ENCODE data around the gene MEPE. TPM values are rescaled to one million over a fixed set of nuclear protein-coding genes. Genes with fewer than 3 reads are reported as not detected.

The MEPE gene
- polyA plus RNA-seq, 1 donor (not counting 4 experiments of a cell fraction or from before 2014, with no cell fraction given), result not detected

DNA sequence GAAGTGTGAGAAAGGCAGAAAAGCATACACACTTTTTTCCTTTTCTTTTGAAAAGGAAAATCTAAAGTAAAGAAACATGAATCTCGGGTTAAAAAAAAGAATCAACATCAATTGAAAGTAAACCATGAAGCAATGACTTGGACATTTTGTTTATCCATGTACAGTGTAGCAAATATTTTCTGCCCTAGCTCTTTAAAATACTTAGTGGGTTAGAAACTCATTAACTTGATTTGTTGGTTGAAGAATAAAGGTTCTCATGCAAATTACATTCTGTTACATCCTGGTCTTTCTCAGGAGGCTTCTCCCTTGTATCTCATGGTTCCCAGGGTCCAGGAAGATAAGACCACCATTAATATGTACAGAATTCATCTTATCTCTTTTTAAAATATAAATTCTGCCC, 9.0 kb upstream of the MEPE start:
- H3K4me1 ChIP-seq (ENCODE audit: control insufficient read depth, extremely low read depth, insufficient read depth, low read length), result peaks cover 15% of the 10 kb centered on the region
- dilution Hi-C loops (cut with MboI; ENCODE audit: extremely low pct_ligation_motif_present, low sequenced_read_pairs), result no loop called here
- H3K79me2 ChIP-seq (ENCODE audit: control insufficient read depth, insufficient read depth, low read length), result no peaks in the 10 kb centered on the region
- TF ChIP-seq, protein P1, sequence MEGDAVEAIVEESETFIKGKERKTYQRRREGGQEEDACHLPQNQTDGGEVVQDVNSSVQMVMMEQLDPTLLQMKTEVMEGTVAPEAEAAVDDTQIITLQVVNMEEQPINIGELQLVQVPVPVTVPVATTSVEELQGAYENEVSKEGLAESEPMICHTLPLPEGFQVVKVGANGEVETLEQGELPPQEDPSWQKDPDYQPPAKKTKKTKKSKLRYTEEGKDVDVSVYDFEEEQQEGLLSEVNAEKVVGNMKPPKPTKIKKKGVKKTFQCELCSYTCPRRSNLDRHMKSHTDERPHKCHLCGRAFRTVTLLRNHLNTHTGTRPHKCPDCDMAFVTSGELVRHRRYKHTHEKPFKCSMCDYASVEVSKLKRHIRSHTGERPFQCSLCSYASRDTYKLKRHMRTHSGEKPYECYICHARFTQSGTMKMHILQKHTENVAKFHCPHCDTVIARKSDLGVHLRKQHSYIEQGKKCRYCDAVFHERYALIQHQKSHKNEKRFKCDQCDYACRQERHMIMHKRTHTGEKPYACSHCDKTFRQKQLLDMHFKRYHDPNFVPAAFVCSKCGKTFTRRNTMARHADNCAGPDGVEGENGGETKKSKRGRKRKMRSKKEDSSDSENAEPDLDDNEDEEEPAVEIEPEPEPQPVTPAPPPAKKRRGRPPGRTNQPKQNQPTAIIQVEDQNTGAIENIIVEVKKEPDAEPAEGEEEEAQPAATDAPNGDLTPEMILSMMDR (optimal IDR thresholded peaks at IDR 0.05 in 1 of 3, IDR thresholded peaks at IDR 0.05 in 1 of 3, conservative IDR thresholded peaks at IDR 0.05 in 1 of 3; ENCODE audit: extremely low read depth in 1 of 3, insufficient read depth in 2 of 3, low read length in 3 of 3), result no peak
- no peak for TF ChIP-seq EZH2 (IDR thresholded peaks at IDR 0.05; ENCODE audit: low read length)
- H3K36me3 ChIP-seq (ENCODE audit: control insufficient read depth in 2 of 2, extremely low read depth in 1 of 2, insufficient read depth in 2 of 2, low read length in 2 of 2), result no peaks in the 10 kb centered on the region
- H2AFZ ChIP-seq (ENCODE audit: control insufficient read depth, low read length), result no peak overlapping the region
- H3K4me2 ChIP-seq (ENCODE audit: control insufficient read depth, extremely low read depth, insufficient read depth, low read depth, low read length), result no peak overlapping the region
- FAIRE-seq (no peak), DNase-seq (ENCODE audit: low read depth, low spot score) (no peak)
- H4K20me1 ChIP-seq (ENCODE audit: control insufficient read depth, extremely low read depth, insufficient read depth, low read length), result no peaks in the 10 kb centered on the region
- no peaks in the 10 kb centered on the region for H3K27me3 ChIP-seq (ENCODE audit: control insufficient read depth, extremely low read depth, insufficient read depth, low read length)
- no peaks in the 10 kb centered on the region for H3K9me3 ChIP-seq (ENCODE audit: control insufficient read depth, low read depth, low read length)
- H3K27ac ChIP-seq (ENCODE audit: control insufficient read depth, insufficient read depth, low read length), result no peak overlapping the region
- H3K9ac ChIP-seq (ENCODE audit: control insufficient read depth, extremely low read depth, insufficient read depth, low read length), result no peak overlapping the region
- H3K9me1 ChIP-seq (ENCODE audit: control insufficient read depth, extremely low read depth, insufficient read depth, low read length), result no peaks in the 10 kb centered on the region
- no peak overlapping the region for H3K4me3 ChIP-seq (ENCODE audit: control insufficient read depth in 2 of 3, extremely low read depth in 1 of 3, insufficient read depth in 2 of 3, low read depth in 1 of 3, low read length in 3 of 3)

DNA sequence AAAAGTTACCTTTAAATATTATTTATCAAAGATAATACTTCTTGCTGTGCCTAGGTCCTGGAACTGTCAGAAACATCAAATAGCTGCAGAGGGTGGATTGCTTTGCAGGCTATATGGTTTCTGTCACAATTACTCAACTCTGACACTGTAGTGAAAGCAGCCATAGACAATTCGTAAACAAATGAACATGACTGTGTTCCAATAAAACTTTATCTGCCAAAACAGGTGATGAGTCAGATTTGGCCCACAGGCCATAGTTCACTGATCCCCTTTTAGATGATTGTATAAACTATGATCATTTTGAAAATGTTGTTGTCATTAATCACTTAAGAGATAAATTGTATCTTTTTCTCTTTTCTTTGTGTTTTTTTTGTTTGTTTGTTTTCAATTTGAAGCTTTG, 8.4 kb upstream of the MEPE start:
- no peaks in the 10 kb centered on the region for H4K20me1 ChIP-seq (ENCODE audit: control insufficient read depth, extremely low read depth, insufficient read depth, low read length)
- peaks cover 9% of the 10 kb centered on the region for H3K4me1 ChIP-seq (ENCODE audit: control insufficient read depth, extremely low read depth, insufficient read depth, low read length)
- no peaks in the 10 kb centered on the region for H3K27me3 ChIP-seq (ENCODE audit: control insufficient read depth, extremely low read depth, insufficient read depth, low read length)
- no peaks in the 10 kb centered on the region for H3K36me3 ChIP-seq (ENCODE audit: control insufficient read depth in 2 of 2, extremely low read depth in 1 of 2, insufficient read depth in 2 of 2, low read length in 2 of 2)
- H3K4me3 ChIP-seq (ENCODE audit: control insufficient read depth in 2 of 3, extremely low read depth in 1 of 3, insufficient read depth in 2 of 3, low read depth in 1 of 3, low read length in 3 of 3), result no peak overlapping the region
- no peak overlapping the region for H3K4me2 ChIP-seq (ENCODE audit: control insufficient read depth, extremely low read depth, insufficient read depth, low read depth, low read length)
- TF ChIP-seq, protein P1 (optimal IDR thresholded peaks at IDR 0.05 in 1 of 3, IDR thresholded peaks at IDR 0.05 in 1 of 3, conservative IDR thresholded peaks at IDR 0.05 in 1 of 3; ENCODE audit: extremely low read depth in 1 of 3, insufficient read depth in 2 of 3, low read length in 3 of 3), result no peak
- no peak for TF ChIP-seq EZH2 (IDR thresholded peaks at IDR 0.05; ENCODE audit: low read length)
- no peaks in the 10 kb centered on the region for H3K9me3 ChIP-seq (ENCODE audit: control insufficient read depth, low read depth, low read length)
- H3K9ac ChIP-seq (ENCODE audit: control insufficient read depth, extremely low read depth, insufficient read depth, low read length), result no peak overlapping the region
- FAIRE-seq (no peak), DNase-seq (ENCODE audit: low read depth, low spot score) (no peak)
- H3K79me2 ChIP-seq (ENCODE audit: control insufficient read depth, insufficient read depth, low read length), result no peaks in the 10 kb centered on the region
- dilution Hi-C loops (cut with MboI; ENCODE audit: extremely low pct_ligation_motif_present, low sequenced_read_pairs), result no loop called here
- no peaks in the 10 kb centered on the region for H3K9me1 ChIP-seq (ENCODE audit: control insufficient read depth, extremely low read depth, insufficient read depth, low read length)
- no peak overlapping the region for H3K27ac ChIP-seq (ENCODE audit: control insufficient read depth, insufficient read depth, low read length)
- H2AFZ ChIP-seq (ENCODE audit: control insufficient read depth, low read length), result no peak overlapping the region
